NCI-H128 (cell line): ENCODE data around the gene CLN6.
A peak's percentile ranks its signal among the peaks of the same experiment; 100 is the strongest.
"Not testable (repeated sequence)": the region's sequence is repeated elsewhere in the genome, so short reads cannot be mapped to it uniquely, and the experiment has no call there.

ENCODE experiments used
- DNase-seq: peaks from one replicate; lab custom pipeline; 2025; ENCODE audit not compliant: unreplicated experiment; lab: John Stamatoyannopoulos, UW

CLN6 gene

GRCh38 chr15:68256675-68257450, 27.3 kb upstream of the CLN6 start:
- peak; percentile 37 for DNase-seq

GRCh38 chr15:68252925-68253534, 23.5 kb upstream of the CLN6 start:
- peak; percentile 53 for DNase-seq

- no peak for DNase-seq
Observed at GRCh38 chr15:68249058-68249713, 19.7 kb upstream of the CLN6 start.

GRCh38 chr15:68244235-68244634, 14.7 kb upstream of the CLN6 start:
- DNase-seq, result no peak

GRCh38 chr15:68241088-68241935, 11.8 kb upstream of the CLN6 start:
- no peak for DNase-seq

GRCh38 chr15:68239025-68239424, 9.5 kb upstream of the CLN6 start:
- DNase-seq, result no peak

DNA sequence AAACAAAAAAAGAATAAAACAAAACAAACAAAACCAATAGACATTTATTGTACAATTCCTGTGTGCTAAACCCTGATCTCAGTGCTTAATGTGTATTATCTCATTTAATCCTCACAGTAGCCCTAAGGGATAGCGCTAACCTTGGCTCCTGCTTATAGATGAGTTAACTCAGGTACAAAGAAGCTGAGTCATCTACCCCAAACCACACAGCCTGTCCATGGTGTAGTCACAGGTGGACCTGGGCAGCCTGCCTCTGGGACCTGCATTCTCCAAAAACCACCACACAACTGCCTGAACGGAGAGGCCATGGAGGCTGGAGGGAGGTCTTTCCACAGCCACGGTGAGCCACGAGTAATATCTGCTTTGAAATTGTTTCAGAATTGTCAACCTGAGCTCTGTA, 5.5 kb upstream of the CLN6 start:
- no peak for DNase-seq

GRCh38 chr15:68234520-68234919, 5.0 kb upstream of the CLN6 start:
- DNase-seq, result not testable (repeated sequence)

DNA sequence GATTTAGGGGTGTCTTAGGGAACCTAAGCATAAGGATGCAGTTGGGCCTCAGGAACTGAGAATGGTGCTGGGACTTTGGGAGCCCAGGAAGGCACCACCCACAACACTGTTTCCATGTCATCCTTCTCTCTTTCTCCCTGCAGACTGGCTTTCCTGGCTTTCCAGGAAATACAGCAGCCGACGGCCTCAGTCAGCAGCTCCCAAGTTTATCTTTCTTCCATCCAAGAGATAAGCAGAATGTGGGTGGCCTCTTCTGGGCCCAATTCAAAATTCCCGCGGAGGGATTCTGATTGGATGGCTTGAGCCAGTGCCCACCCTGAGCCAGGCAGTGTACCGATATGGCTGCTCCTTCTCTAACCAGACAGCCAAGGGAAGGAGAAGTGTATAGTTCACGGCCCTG, 4.5 kb upstream of the CLN6 start:
- DNase-seq, result no peak

DNA sequence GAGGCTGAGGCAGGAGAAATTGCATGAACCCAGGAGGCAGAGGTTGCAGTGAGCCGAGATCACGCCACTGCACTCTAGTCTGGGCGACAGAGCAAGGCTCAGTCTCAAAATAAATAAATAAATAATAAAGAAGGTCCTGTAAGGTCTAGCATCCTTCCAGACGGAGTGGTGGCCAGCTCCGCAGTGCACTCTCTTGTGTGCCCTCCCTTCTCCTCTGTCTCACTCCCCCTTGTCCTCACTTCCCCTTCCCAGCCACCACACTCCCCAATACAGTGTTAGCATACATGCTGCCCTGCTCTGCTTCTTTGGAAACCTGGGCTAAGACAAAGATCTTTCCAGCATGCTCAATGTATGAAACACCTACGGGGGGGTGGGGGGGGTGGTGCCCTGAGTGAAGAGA, 3.4 kb upstream of the CLN6 start:
- DNase-seq, result no peak

- DNase-seq, result no peak
Observed at GRCh38 chr15:68232449-68232848, 2.9 kb upstream of the CLN6 start.

DNA sequence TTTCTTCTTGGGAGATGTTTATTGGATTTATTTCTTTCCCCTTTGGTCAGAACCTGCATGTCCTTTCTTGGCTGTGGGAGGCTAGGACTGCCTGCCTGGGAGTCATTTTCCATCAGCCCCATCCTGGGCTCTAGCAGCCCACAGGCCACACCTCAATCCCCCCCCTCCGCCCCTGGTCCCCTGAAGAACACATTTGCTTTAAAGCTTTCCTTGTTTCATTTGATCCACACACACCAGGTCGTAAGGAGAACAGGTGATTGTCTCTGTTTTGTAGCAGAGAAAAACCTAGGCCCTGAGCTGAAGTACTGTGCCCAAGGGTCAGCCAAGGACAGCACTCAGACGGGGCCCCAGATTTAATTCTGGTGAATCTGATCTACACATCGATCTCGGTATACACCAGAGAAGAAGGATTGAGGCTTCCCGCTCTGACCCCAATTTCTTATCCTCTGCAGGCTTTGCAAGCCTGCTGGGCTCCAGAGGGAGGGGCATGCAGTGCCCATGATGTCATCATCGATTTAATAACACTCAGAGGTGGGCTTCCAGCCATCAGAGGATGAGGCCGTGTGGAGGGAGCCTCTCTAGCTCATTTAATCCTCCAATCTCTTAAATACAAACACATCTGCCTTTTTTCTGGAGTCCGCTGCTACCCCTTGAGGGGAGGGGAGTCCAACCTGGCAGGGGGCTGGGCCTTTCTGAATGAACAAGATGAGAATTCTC, 1.7 kb upstream of the CLN6 start:
- no peak for DNase-seq

- no peak for DNase-seq
Observed at GRCh38 chr15:68230157-68231100, 901 bp upstream of the CLN6 start.

- DNase-seq, result no peak
Observed at GRCh38 chr15:68228971-68229385, 550 bp downstream of the CLN6 start.

- DNase-seq, result no peak
Observed at GRCh38 chr15:68228143-68228970, 1.2 kb downstream of the CLN6 start.

- no peak for DNase-seq
Observed at GRCh38 chr15:68227643-68228142, 1.8 kb downstream of the CLN6 start.

DNA sequence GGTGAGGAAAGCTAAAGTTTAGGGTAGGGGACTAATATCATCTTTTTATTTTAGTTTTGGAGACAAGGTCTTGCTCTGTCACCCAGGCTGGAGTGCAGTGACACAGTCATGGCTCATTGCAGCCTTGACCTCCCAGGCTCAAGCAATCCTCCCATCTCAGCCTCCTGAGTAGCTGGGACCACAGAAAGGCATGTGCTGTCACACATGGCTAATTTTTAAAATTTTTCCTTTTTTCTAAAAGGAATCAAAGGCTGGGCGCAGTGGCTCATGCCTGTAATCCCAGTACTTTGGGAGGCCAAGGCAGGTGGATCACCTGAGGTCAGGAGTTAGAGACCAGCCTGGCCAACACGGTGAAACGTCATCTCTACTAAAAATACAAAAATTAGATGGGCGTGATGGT, 4.1 kb downstream of the CLN6 start:
- DNase-seq, result not testable (repeated sequence)

DNA sequence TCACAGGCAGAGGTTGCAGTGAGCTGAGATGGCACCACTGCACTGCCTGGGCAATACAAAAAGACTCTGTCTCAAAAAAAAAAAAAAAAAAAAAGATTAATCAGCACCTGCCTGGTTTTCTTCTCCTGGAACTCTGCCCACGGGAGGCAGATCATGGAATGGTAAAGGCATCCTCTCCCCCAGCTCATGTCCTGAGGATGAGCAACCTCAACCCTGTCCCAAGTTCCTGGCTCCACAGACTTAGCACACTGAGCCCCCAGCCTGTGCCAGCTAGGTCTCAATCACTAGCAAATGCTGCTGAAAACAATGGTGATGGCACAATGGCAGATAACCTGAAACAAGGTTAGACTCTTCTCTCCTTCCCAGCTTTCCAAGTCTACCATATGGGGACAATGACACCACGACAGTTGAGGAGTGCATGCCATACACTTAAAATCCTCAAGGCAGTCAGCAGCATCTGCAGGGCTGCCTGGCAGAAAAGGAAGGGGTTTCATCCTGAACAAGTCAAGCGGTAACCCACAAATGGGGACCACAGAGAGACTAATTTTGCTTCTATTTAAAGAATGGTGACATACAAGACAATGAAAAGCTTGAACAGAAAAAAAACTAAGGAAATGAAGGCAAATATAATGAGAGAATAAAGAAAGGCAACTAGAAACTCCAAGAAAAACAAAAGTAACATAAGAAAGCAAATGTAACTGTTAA, 4.8 kb downstream of the CLN6 start:
- no peak for DNase-seq
